Measurements from ENCODE around the gene EFEMP1. TPM values are rescaled to one million over a fixed set of nuclear protein-coding genes. Genes with fewer than 3 reads are reported as not detected.

EFEMP1 gene
- total RNA-seq, 4 donors from 2014 or later, result 379 to 821 (median 437) TPM

DNA sequence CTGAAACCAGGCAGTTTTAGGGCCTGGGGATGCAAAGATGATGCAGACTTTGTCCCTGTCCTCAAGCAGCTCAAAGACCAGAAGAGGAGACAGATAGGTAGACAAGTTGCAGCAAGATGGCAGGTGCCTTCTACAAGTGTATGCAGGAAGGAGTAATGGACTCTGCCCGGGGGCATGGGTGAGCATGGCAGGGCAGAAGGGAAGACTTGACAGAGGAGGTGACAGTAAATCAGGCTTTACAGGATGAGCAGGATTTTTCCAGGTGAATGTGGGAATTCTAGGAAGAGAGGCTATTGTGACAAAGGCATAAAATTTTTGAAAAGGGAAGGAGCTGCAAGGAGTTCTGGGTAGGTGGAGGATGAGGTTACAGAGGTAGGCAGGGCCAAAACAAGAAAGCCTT is 4.7 kb downstream of the EFEMP1 start:
- intact Hi-C loops (cut with DNase I), result no loop called here
- Histone ChIP-seq H3K4me3 (replicated peaks in 1 of 3) (no peak overlapping the region), H3K4me1 (peaks cover 18 to 21% of the 10 kb centered on the region in 2 donors), H3K9me3 (no peaks in the 10 kb centered on the region), H3K27ac (peak overlapping the region in 2 of 3 donors; percentile 4 to 54), H3K27me3 (no peaks in the 10 kb centered on the region), H3K36me3 (no peaks in the 10 kb centered on the region)
- no peak for TF ChIP-seq CTCF (IDR thresholded peaks at IDR 0.05)
- TF ChIP-seq POLR2A (IDR thresholded peaks at IDR 0.05), result no peak
- DNase-seq, result no peak
- WGBS, 2 donors, result 94 to 95% methylated on average over 1 of the region's 1 CpG

DNA sequence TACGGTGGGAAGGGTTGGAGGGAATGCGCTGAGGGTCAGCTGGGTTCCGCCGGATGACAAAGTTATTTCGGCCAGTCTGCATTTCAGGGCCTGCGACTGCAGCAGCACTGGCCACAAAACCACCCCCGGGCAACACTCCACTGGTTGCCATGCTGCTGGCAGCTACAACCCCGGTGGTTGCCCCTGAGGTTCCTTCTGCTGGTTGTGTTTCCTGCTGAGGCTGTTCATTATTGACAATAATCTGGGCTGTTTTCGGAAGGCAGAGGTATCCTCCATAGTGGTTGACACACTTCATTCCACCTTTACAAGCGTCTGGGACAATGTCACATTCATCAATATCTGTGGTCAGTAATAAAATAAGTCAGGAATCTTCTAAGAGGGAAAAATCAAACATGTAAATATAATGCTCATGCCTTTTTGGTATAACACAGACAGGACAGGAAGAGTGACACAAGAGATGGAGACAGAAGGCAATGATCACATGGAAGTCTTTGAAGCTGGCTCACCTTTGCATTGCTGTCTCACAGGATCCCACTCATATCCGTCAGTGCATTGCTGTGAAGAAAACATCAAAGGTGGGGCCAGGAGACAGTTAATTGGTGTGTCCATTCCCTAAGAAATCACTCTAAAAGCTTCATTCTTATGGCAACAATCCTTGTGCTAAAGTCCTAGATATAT is 5.7 kb downstream of the EFEMP1 start:
- Histone ChIP-seq H3K27ac (no peak overlapping the region), H3K4me3 (replicated peaks in 1 of 3) (no peak overlapping the region), H3K4me1 (peaks cover 18 to 21% of the 10 kb centered on the region in 2 donors), H3K9me3 (no peaks in the 10 kb centered on the region), H3K36me3 (no peaks in the 10 kb centered on the region), H3K27me3 (no peaks in the 10 kb centered on the region)
- WGBS, 2 donors, result 93 to 96% methylated on average over 11 of the region's 11 CpGs
- DNase-seq, result no peak
- TF ChIP-seq POLR2A (IDR thresholded peaks at IDR 0.05) (no peak), CTCF (IDR thresholded peaks at IDR 0.05) (no peak)
- intact Hi-C loops (cut with DNase I), result no loop called here

DNA sequence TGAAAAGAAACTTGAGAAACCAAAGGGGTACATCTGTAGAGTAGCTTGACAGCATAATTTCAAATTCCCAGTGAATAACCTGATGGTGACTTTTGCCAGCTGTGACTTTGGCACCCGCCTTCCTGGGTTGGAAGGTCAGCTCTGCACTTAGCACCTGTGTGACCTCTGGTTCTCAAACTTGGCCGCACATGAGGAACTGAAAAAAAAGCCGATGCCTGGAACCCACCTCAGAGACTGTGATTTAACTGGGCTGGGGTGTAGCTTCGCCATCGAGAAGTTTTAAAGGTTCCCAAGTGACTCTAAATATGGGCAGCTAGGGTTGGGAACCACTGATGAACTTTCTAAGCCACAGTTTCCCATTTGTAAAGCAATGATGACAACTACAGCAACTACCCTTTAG is 6.5 kb downstream of the EFEMP1 start:
- H3K4me3 ChIP-seq (replicated peaks in 1 of 3), result no peak overlapping the region
- no peaks in the 10 kb centered on the region for H3K27me3 ChIP-seq
- intact Hi-C loops (cut with DNase I), result no loop called here
- no peaks in the 10 kb centered on the region for H3K9me3 ChIP-seq
- no peak for TF ChIP-seq CTCF (IDR thresholded peaks at IDR 0.05)
- no peak for TF ChIP-seq POLR2A (IDR thresholded peaks at IDR 0.05)
- peaks cover 11 to 15% of the 10 kb centered on the region in 2 donors for H3K4me1 ChIP-seq
- H3K27ac ChIP-seq, result no peak overlapping the region
- no peaks in the 10 kb centered on the region for H3K36me3 ChIP-seq
- no peak for DNase-seq
- WGBS, 2 donors, result 84% methylated on average over 5 of the region's 5 CpGs

- H3K4me1 ChIP-seq, result peaks cover 10 to 15% of the 10 kb centered on the region in 2 donors
- no peaks in the 10 kb centered on the region for H3K9me3 ChIP-seq
- H3K27me3 ChIP-seq, result no peaks in the 10 kb centered on the region
- TF ChIP-seq POLR2A (IDR thresholded peaks at IDR 0.05), result no peak
- TF ChIP-seq CTCF (IDR thresholded peaks at IDR 0.05), result no peak
- intact Hi-C loops (cut with DNase I), result no loop called here
- H3K27ac ChIP-seq, result no peak overlapping the region
- no peak overlapping the region for H3K4me3 ChIP-seq (replicated peaks in 1 of 3)
- 79 to 85% methylated on average over 7 of the region's 7 CpGs for WGBS, 2 donors
- H3K36me3 ChIP-seq, result no peaks in the 10 kb centered on the region
- DNase-seq, result no peak
Observed at GRCh38 chr2:55916473-55917049, 7.0 kb downstream of the EFEMP1 start.

GRCh38 chr2:55914786-55915185 is 8.8 kb downstream of the EFEMP1 start:
- Histone ChIP-seq H3K4me3 (replicated peaks in 1 of 3) (no peak overlapping the region), H3K9me3 (no peaks in the 10 kb centered on the region)

More at GRCh38 chr2:55914786-55915185, 8.8 kb downstream of the EFEMP1 start:
- DNase-seq, result no peak
- no peaks in the 10 kb centered on the region for H3K36me3 ChIP-seq
- H3K27ac ChIP-seq, result no peak overlapping the region
- TF ChIP-seq POLR2A (IDR thresholded peaks at IDR 0.05), result no peak
- TF ChIP-seq CTCF (IDR thresholded peaks at IDR 0.05), result no peak
- peaks cover 2 to 8% of the 10 kb centered on the region in 2 donors for H3K4me1 ChIP-seq
- H3K27me3 ChIP-seq, result no peaks in the 10 kb centered on the region
- WGBS, 2 donors, result 86% methylated on average over 1 of the region's 1 CpG
- intact Hi-C loops (cut with DNase I), result no loop called here

All from thyroid gland (tissue), 4 donors.